Measurements from ENCODE around the gene SPA17. TPM values are rescaled to one million over a fixed set of nuclear protein-coding genes. Genes with fewer than 3 reads are reported as not detected.

Gene SPA17
- total RNA-seq, 4 donors from 2014 or later = 4.2 to 8.6 (median 5.8) TPM

DNA sequence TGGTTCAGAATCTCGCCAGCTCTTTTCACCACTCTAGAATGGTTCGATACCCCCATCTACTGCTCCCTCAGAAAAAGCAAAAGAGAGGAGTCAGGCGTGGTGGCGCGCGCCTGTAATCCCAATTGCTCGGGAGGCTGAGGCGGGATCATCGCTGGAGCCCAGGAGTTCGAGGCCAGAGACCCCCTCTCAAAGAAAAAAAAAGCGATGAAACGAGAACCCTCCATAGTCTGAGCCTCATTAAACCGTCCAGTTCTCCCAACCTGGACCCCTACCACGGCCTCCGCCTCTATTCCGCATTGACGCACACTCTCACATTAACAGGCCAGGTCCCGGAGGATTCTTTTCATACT lies 439 bp downstream of the SPA17 start:
- intact Hi-C loops (cut with DNase I) = loop anchor here (5.0 kb wide), 2 partner anchors 68 to 278 kb away; partner anchors contain the start of gene CCDC15
- Histone ChIP-seq H3K4me3 (peak overlapping the region; percentile 68 to 79 (median 74)), H3K4me1 (peaks cover 17 to 24% (median 19%) of the 10 kb centered on the region in 4 donors), H3K27ac (replicated peaks in 1 of 4) (peak overlapping the region; percentile 81 to 90 (median 85)), H3K36me3 (no peaks in the 10 kb centered on the region), H3K27me3 (no peaks in the 10 kb centered on the region), H3K9me3 (no peaks in the 10 kb centered on the region)
- no peak for DNase-seq (ENCODE audit: extremely low spot score)
- TF ChIP-seq, protein P1, sequence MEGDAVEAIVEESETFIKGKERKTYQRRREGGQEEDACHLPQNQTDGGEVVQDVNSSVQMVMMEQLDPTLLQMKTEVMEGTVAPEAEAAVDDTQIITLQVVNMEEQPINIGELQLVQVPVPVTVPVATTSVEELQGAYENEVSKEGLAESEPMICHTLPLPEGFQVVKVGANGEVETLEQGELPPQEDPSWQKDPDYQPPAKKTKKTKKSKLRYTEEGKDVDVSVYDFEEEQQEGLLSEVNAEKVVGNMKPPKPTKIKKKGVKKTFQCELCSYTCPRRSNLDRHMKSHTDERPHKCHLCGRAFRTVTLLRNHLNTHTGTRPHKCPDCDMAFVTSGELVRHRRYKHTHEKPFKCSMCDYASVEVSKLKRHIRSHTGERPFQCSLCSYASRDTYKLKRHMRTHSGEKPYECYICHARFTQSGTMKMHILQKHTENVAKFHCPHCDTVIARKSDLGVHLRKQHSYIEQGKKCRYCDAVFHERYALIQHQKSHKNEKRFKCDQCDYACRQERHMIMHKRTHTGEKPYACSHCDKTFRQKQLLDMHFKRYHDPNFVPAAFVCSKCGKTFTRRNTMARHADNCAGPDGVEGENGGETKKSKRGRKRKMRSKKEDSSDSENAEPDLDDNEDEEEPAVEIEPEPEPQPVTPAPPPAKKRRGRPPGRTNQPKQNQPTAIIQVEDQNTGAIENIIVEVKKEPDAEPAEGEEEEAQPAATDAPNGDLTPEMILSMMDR (IDR thresholded peaks at IDR 0.05) = no peak
- TF ChIP-seq EP300 (IDR thresholded peaks at IDR 0.05) = no peak
- no peak for TF ChIP-seq POLR2AphosphoS5 (IDR thresholded peaks at IDR 0.05)
- no peak for TF ChIP-seq POLR2A (IDR thresholded peaks at IDR 0.05; ENCODE audit: low read depth)
- 36% methylated on average over 18 of the region's 18 CpGs for WGBS

DNA sequence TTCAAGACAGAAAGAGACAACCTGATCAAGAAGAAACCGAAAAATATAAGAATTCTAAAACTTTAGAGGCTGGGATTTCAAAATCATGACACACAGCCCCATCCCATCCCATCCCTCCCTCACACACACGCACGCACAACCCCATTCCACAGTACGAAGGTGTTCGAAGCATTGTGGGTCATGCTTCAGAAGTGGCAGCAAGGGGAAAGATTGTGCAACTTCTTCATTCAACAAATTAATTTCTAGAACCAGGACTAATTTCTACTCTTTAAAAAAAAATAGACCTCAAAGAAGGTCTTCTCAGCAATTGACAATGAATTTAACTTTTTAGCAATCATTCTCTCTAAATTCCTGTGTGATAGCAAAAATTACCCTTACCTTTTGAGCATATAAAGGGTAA lies 867 bp downstream of the SPA17 start:
- H3K9me3 ChIP-seq = no peaks in the 10 kb centered on the region
- intact Hi-C loops (cut with DNase I) = loop anchor here (5.0 kb wide), 2 partner anchors 68 to 278 kb away; partner anchors contain the start of gene CCDC15
- DNase-seq (ENCODE audit: extremely low spot score) = no peak
- peaks cover 17 to 22% (median 19%) of the 10 kb centered on the region in 4 donors for H3K4me1 ChIP-seq
- peak overlapping the region; percentile 81 to 90 (median 85) for H3K27ac ChIP-seq (replicated peaks in 1 of 4)
- 82% methylated on average over 5 of the region's 5 CpGs for WGBS
- no peaks in the 10 kb centered on the region for H3K36me3 ChIP-seq
- H3K4me3 ChIP-seq = peak overlapping the region; percentile 68 to 79 (median 74)
- TF ChIP-seq POLR2AphosphoS5 (IDR thresholded peaks at IDR 0.05) = no peak
- no peak for TF ChIP-seq EP300 (IDR thresholded peaks at IDR 0.05)
- TF ChIP-seq, protein P1 (IDR thresholded peaks at IDR 0.05) = no peak
- TF ChIP-seq POLR2A (IDR thresholded peaks at IDR 0.05; ENCODE audit: low read depth) = no peak
- H3K27me3 ChIP-seq = no peaks in the 10 kb centered on the region

DNA sequence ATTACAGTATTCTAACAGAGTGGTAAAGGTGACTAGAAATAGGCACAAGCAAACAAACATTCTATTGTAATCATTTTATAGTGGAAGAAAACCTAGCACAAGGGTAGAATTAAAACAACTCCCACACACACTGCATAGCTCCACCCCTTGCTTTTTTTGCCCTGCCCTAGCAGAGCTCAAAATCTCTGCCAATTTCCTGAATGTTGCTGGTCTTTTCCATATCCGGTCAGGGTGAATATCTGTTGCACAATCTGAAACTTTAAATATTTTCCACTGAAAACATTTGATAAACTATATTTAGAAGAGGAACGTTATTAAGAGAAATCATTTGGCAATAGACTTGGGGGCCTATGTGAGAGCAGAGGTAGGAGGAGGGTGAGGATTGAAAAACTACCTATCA lies 2.7 kb downstream of the SPA17 start:
- no peak for DNase-seq (ENCODE audit: extremely low spot score)
- intact Hi-C loops (cut with DNase I) = no loop called here

GRCh38 chr11:124678416-124678815 lies 4.7 kb downstream of the SPA17 start:
- H3K27me3 ChIP-seq = no peaks in the 10 kb centered on the region
- intact Hi-C loops (cut with DNase I) = no loop called here
- no peak overlapping the region for H3K27ac ChIP-seq (replicated peaks in 1 of 4)
- no peak for DNase-seq (ENCODE audit: extremely low spot score)
- no peaks in the 10 kb centered on the region for H3K36me3 ChIP-seq
- H3K4me1 ChIP-seq = peaks cover 8 to 15% (median 10%) of the 10 kb centered on the region in 4 donors
- 87% methylated on average over 5 of the region's 5 CpGs for WGBS
- TF ChIP-seq POLR2A (IDR thresholded peaks at IDR 0.05; ENCODE audit: low read depth) (no peak), EP300 (IDR thresholded peaks at IDR 0.05) (no peak), POLR2AphosphoS5 (IDR thresholded peaks at IDR 0.05) (no peak)
- TF ChIP-seq, protein P1 (IDR thresholded peaks at IDR 0.05) = no peak
- peaks cover 0 to 7% (median 5%) of the 10 kb centered on the region in 4 donors for H3K9me3 ChIP-seq
- no peak overlapping the region for H3K4me3 ChIP-seq

More for the DNA sequence above, 2.7 kb downstream of the SPA17 start:
- Histone ChIP-seq H3K9me3 (no peaks in the 10 kb centered on the region), H3K36me3 (no peaks in the 10 kb centered on the region), H3K27ac (replicated peaks in 1 of 4) (peak overlapping the region in 3 of 4 donors; percentile 26 to 62 (median 29)), H3K4me1 (peaks cover 17 to 22% (median 19%) of the 10 kb centered on the region in 4 donors), H3K4me3 (peak overlapping the region in 1 of 4 donors; percentile 10), H3K27me3 (no peaks in the 10 kb centered on the region)
- TF ChIP-seq POLR2AphosphoS5 (IDR thresholded peaks at IDR 0.05) = no peak
- 43% methylated on average over 2 of the region's 2 CpGs for WGBS

DNA sequence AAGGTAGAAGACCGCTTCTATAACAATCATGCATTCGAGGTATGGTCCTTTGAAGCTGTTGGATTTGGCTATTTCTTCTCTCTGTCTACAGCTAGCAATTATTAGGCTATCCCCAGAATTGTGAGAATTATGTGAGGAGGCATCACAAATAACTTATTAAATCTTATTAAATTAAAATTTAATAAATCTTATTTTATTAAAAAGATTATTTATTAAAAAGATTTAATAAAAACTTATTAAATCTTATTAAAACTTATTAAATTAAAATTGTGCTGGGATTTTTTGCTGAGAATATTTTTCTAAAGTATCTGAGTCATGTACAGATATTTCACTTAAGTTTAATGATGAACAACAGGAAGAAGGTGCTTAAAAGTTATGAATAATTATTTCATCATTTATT lies 7.7 kb downstream of the SPA17 start:
- intact Hi-C loops (cut with DNase I) = no loop called here
- 94% methylated on average over 2 of the region's 2 CpGs for WGBS

More for the DNA sequence above, 7.7 kb downstream of the SPA17 start:
- DNase-seq (ENCODE audit: extremely low spot score) = no peak
- no peaks in the 10 kb centered on the region for H3K4me1 ChIP-seq
- H3K27me3 ChIP-seq = no peaks in the 10 kb centered on the region
- no peak overlapping the region for H3K27ac ChIP-seq (replicated peaks in 1 of 4)
- no peak overlapping the region for H3K4me3 ChIP-seq
- H3K9me3 ChIP-seq = peaks cover 0 to 7% (median 5%) of the 10 kb centered on the region in 4 donors
- no peaks in the 10 kb centered on the region for H3K36me3 ChIP-seq
- TF ChIP-seq, protein P1 (IDR thresholded peaks at IDR 0.05) = no peak
- TF ChIP-seq EP300 (IDR thresholded peaks at IDR 0.05) = no peak
- no peak for TF ChIP-seq POLR2AphosphoS5 (IDR thresholded peaks at IDR 0.05)
- TF ChIP-seq POLR2A (IDR thresholded peaks at IDR 0.05; ENCODE audit: low read depth) = no peak
